H1 (cell line): ENCODE measurements around the gene PHF14. TPM values are rescaled to one million over a fixed set of nuclear protein-coding genes. Genes with fewer than 3 reads are reported as not detected.
"Not testable (repeated sequence)": the region's sequence is repeated elsewhere in the genome, so short reads cannot be mapped to it uniquely, and the experiment has no call there.

Experiments
- CTCF ChIA-PET: fragments of 300-600 bp; sonication (Branson Sonifier 250); formaldehyde crosslinking; loops from one replicate; lab custom pipeline; 2021; ENCODE audit not compliant: partially characterized antibody; lab: Charles Lee
- POLR2A ChIA-PET: fragments of 300-600 bp; sonication (Branson Sonifier 250); formaldehyde crosslinking; loops from one replicate; lab custom pipeline; 2021; ENCODE audit warnings: inconsistent platforms; ENCODE audit not compliant: partially characterized antibody; lab: Charles Lee
- DNase-seq, 2 experiments: peaks; one replicate each; pipeline versions ENCODE4 v3.0.0 to v3.0.0-alpha.2; 2010 to 2022; ENCODE audit warnings: low spot score in 2 of 2, low read depth in 1 of 2, mixed read lengths in 1 of 2
- FAIRE-seq: peaks from 2 replicates; lab custom pipeline; 2011; peaks lifted over from hg19 to GRCh38; lab: Jason Lieb, UNC
- H2AFZ ChIP-seq: 2 replicates; pipeline ENCODE4 v1.8.1; 2012; ENCODE audit warnings: low read length, inconsistent platforms
- H2AK5ac ChIP-seq: 2 replicates; pipeline ENCODE4 v1.6.1; 2013; ENCODE audit warnings: low read depth, low read length
- H2BK120ac ChIP-seq: replicated peaks from 2 replicates; pipeline ENCODE3; 2013; ENCODE audit warnings: low read depth, low read length, inconsistent platforms
- H2BK12ac ChIP-seq: 2 replicates; pipeline ENCODE4 v1.6.1; 2013; ENCODE audit warnings: low read depth, low read length
- H2BK15ac ChIP-seq: 2 replicates; pipeline ENCODE4 v1.6.1; 2013; ENCODE audit warnings: low read length
- H2BK20ac ChIP-seq: 2 replicates; pipeline ENCODE4 v1.6.1; 2013; ENCODE audit warnings: low read length
- H2BK5ac ChIP-seq: 2 replicates; pipeline ENCODE4 v1.6.1; 2013; ENCODE audit warnings: low read depth, low read length
- H3K14ac ChIP-seq: 2 replicates; pipeline ENCODE4 v1.6.1; 2013; ENCODE audit warnings: inconsistent platforms; ENCODE audit not compliant: insufficient read length
- H3K18ac ChIP-seq: 2 replicates; pipeline ENCODE4 v1.6.1; 2013; ENCODE audit warnings: low read length; ENCODE audit errors: extremely low read depth
- H3K23ac ChIP-seq: 2 replicates; pipeline ENCODE4 v1.6.1; 2013; ENCODE audit warnings: inconsistent platforms; ENCODE audit not compliant: insufficient read length
- H3K23me2 ChIP-seq: 2 replicates; pipeline ENCODE4 v1.6.1; 2013; ENCODE audit warnings: low read depth, low read length
- H3K27ac ChIP-seq: 2 replicates; pipeline ENCODE4 v1.6.1; 2011; ENCODE audit warnings: low read depth, low read length, inconsistent platforms
- H3K27me3 ChIP-seq, 4 experiments: replicated peaks in 1 of 4; 1 replicate in 1 of 4; 2 replicates in 3 of 4; pipeline versions ENCODE4 v1.6.1 to v1.8.1; 2011 to 2013; ENCODE audit warnings: low read length in 3 of 4, mild to moderate bottlenecking in 3 of 4, inconsistent platforms in 2 of 4, mixed read lengths in 2 of 4, moderate library complexity in 1 of 4; ENCODE audit not compliant: control insufficient read depth in 3 of 4, insufficient read depth in 3 of 4; ENCODE audit errors: extremely low read depth in 1 of 4
- H3K36me3 ChIP-seq, 4 experiments: 2 replicates each; pipeline versions ENCODE4 v1.6.1 to v1.8.1; 2011 to 2013; ENCODE audit warnings: mild to moderate bottlenecking in 4 of 4, low read length in 3 of 4, moderate library complexity in 2 of 4, control low read depth in 1 of 4, inconsistent platforms in 1 of 4; ENCODE audit not compliant: insufficient read depth in 4 of 4, control insufficient read depth in 2 of 4
- H3K4ac ChIP-seq: replicated peaks from 2 replicates; pipeline ENCODE3; 2013; ENCODE audit warnings: low read length, low read depth, mixed read lengths, inconsistent platforms; ENCODE audit not compliant: insufficient read length
- H3K4me1 ChIP-seq, 4 experiments: replicated peaks in 1 of 4; 1 replicate in 1 of 4; 2 replicates in 3 of 4; pipeline versions ENCODE4 v1.6.1 to v1.8.1; 2011 to 2013; ENCODE audit warnings: low read length in 3 of 4, inconsistent platforms in 2 of 4, mixed read lengths in 1 of 4; ENCODE audit not compliant: insufficient read depth in 4 of 4, control insufficient read depth in 3 of 4
- H3K4me2 ChIP-seq, 2 experiments: 2 replicates each; pipeline versions ENCODE4 v1.6.1 to v1.8.1; 2011 to 2013; ENCODE audit warnings: low read depth in 2 of 2, low read length in 2 of 2, control low read depth in 1 of 2, inconsistent platforms in 1 of 2, mild to moderate bottlenecking in 1 of 2; ENCODE audit not compliant: insufficient read depth in 1 of 2
- H3K4me3 ChIP-seq, 4 experiments: fragments of 200-600, 300-600 bp in 1 of 4; sonication (generic), shearing (Covaris generic), sonication (Bioruptor Twin) in 1 of 4; 2 replicates each; pipeline versions ENCODE4 v1.5.1 to v1.8.1; 2011 to 2016; ENCODE audit warnings: low read length in 4 of 4, low read depth in 3 of 4, control low read depth in 2 of 4, inconsistent platforms in 2 of 4, mild to moderate bottlenecking in 2 of 4, mixed read lengths in 1 of 4, moderate library complexity in 1 of 4; ENCODE audit not compliant: insufficient read depth in 2 of 4; ENCODE audit errors: extremely low read depth in 1 of 4
- H3K56ac ChIP-seq: replicated peaks from 2 replicates; pipeline ENCODE3; 2013; ENCODE audit warnings: low read depth, mild to moderate bottlenecking, mixed read lengths, low read length, inconsistent platforms; ENCODE audit not compliant: insufficient read length
- H3K79me1 ChIP-seq: 2 replicates; pipeline ENCODE4 v1.6.1; 2013; ENCODE audit warnings: low read depth, low read length, control low read depth
- H3K79me2 ChIP-seq, 2 experiments: 2 replicates each; pipeline versions ENCODE4 v1.6.1 to v1.8.1; 2012 to 2013; ENCODE audit warnings: low read length in 2 of 2, mild to moderate bottlenecking in 2 of 2, inconsistent platforms in 1 of 2; ENCODE audit not compliant: insufficient read depth in 2 of 2, control insufficient read depth in 1 of 2
- H3K9ac ChIP-seq, 4 experiments: replicated peaks in 1 of 4; 1 replicate in 1 of 4; 2 replicates in 3 of 4; pipeline versions ENCODE4 v1.6.1 to v1.8.1; 2011 to 2013; ENCODE audit warnings: low read depth in 3 of 4, low read length in 3 of 4, control low read depth in 2 of 4, mild to moderate bottlenecking in 2 of 4, moderate library complexity in 2 of 4, inconsistent platforms in 1 of 4; ENCODE audit errors: extremely low read depth in 1 of 4
- H3K9me3 ChIP-seq, 2 experiments: 2 replicates each; pipeline versions ENCODE4 v1.6.1 to v1.8.1; 2012 to 2013; ENCODE audit warnings: mild to moderate bottlenecking in 2 of 2, moderate library complexity in 2 of 2, control low read depth in 1 of 2, inconsistent platforms in 1 of 2, low read depth in 1 of 2, low read length in 1 of 2, mixed read lengths in 1 of 2; ENCODE audit not compliant: insufficient read depth in 2 of 2
- H4K20me1 ChIP-seq, 2 experiments: replicated peaks in 1 of 2; 2 replicates each; pipeline versions ENCODE3 to v1.8.1; 2011 to 2013; ENCODE audit warnings: inconsistent platforms in 2 of 2, low read length in 2 of 2, mild to moderate bottlenecking in 1 of 2; ENCODE audit not compliant: insufficient read depth in 2 of 2, control insufficient read depth in 1 of 2
- H4K5ac ChIP-seq: 2 replicates; pipeline ENCODE4 v1.6.1; 2013; ENCODE audit warnings: low read length, low read depth, mixed read lengths, inconsistent platforms; ENCODE audit not compliant: insufficient read length
- H4K8ac ChIP-seq: 2 replicates; pipeline ENCODE4 v1.8.0; 2013; ENCODE audit warnings: mild to moderate bottlenecking, moderate library complexity, low read length, inconsistent platforms; ENCODE audit not compliant: insufficient read depth; ENCODE audit errors: extremely low read depth
- H4K91ac ChIP-seq: replicated peaks from 2 replicates; pipeline ENCODE3; 2013; ENCODE audit warnings: low read length, mixed read lengths, inconsistent platforms; ENCODE audit not compliant: insufficient read length
- WGBS, 2 experiments: shearing (Covaris generic) in 1 of 2; methylation state at CpG; one replicate each; pipeline versions ENCODE4 v1.1.6 to v1.1.7; 2013 to 2015; ENCODE audit warnings: low lambda C conversion rate in 2 of 2, mixed read lengths in 2 of 2, inconsistent platforms in 1 of 2, low coverage in 1 of 2, missing lambda C conversion rate in 1 of 2; ENCODE audit not compliant: insufficient replicate concordance in 2 of 2, insufficient coverage in 1 of 2, insufficient read length in 1 of 2; ENCODE audit errors: extremely low coverage in 1 of 2, missing lambda C conversion rate in 1 of 2; 5-methylcytosine and 5-hydroxymethylcytosine counted together
- polyA plus RNA-seq, 7 experiments: library from polyadenylated mRNA; depleted of rRNA in 3 of 7; stranded (reverse) in 5 of 7; unstranded in 2 of 7; fragments of >200 nt in 5 of 7; fragments of 200-250 nt in 2 of 7; gene quantifications; 1 replicate in 5 of 7; 2 replicates in 1 of 7; 4 replicates in 1 of 7; pipeline versions ENCODE4 v1.2.1 to v1.2.3, GENCODE V29; 2011 to 2013; ENCODE audit warnings: missing spikeins in 2 of 7, mixed read lengths in 2 of 7
- total RNA-seq: library from RNA; stranded (reverse); fragmentation: NEBNext Ultra II Directional; extraction: Animal tissue kit (Norgen Biotek cat#: 25700); gene quantifications from 2 replicates; pipeline ENCODE4 v1.2.1, GENCODE V29; 2021

Gene PHF14
- total and polyA plus RNA-seq, 2 of the 8 experiments (the other 6 are each of a cell fraction or from before 2014, with no cell fraction given) = 17.9 to 70.6 TPM

DNA sequence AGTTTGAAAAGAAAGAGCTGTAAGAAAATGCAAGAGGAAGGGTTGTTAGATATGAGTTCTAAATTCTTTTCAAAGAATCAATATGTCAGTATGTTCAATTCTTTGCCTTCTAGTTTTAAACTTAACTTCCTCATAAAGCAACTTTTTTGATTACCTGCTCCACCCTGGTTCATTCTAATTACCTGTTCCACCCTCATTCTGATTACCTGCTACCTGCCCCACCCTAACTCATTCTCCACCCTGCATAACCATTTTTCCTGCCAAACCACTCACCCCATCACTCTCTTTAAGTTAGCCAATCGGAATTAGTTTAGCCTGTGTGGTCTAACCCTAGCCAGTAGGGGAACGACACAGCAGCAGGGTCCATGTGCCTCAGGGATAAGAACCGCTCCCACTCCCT lies 45.5 kb upstream of the PHF14 start:
- H3K79me2 ChIP-seq, H2BK20ac ChIP-seq, H2AK5ac ChIP-seq, H4K8ac ChIP-seq, H3K23ac ChIP-seq, H2BK5ac ChIP-seq, H3K4me2 ChIP-seq, H3K4me3 ChIP-seq, H2BK15ac ChIP-seq, H3K4ac ChIP-seq, H3K27ac ChIP-seq, H3K9ac ChIP-seq, FAIRE-seq, CTCF ChIA-PET, H4K20me1 ChIP-seq, H4K91ac ChIP-seq, H3K79me1 ChIP-seq, H3K9me3 ChIP-seq, H2BK12ac ChIP-seq, H4K5ac ChIP-seq, H3K14ac ChIP-seq, H3K18ac ChIP-seq, H2BK120ac ChIP-seq, H3K56ac ChIP-seq, H3K23me2 ChIP-seq, DNase-seq, H3K27me3 ChIP-seq, H2AFZ ChIP-seq: not testable (repeated sequence)
- H3K36me3 ChIP-seq = peaks cover 0 to 16% (median 9%) of the 10 kb centered on the region in 4 experiments; a peak in 3 of 8 replicates
- POLR2A ChIA-PET = interaction anchor here (1.6 to 7.3 kb wide), 2 partner anchors 10 to 20 kb away, joined by 4 to 60 read pairs; a partner anchor contains a TSS
- 88% methylated on average over 3 of the region's 3 CpGs; no CpG with 5 or more reads in 1 of the 2 experiments for WGBS, 2 experiments
- peaks cover 0 to 11% (median 5%) of the 10 kb centered on the region in 4 experiments; a peak in 2 of 7 replicates for H3K4me1 ChIP-seq
